C4-2B (cell line): ENCODE measurements around the gene PTK6.
A peak's percentile ranks its signal among the peaks of the same experiment; 100 is the strongest.

Experiments
- H3K27ac ChIP-seq: fragments of 450-650 bp; 2 replicates; pipeline ENCODE4 v1.5.1; 2017
- ZFX ChIP-seq: fragments of 450-650 bp; IDR thresholded peaks from 2 replicates; pipeline ENCODE4 v1.6.1; 2017
- TF ChIP-seq, protein P1 (sequence below): fragments of 450-650 bp; conservative IDR thresholded peaks from 2 replicates; pipeline ENCODE4 v1.5.1; 2017; ENCODE audit warnings: mild to moderate bottlenecking

PTK6 gene

DNA sequence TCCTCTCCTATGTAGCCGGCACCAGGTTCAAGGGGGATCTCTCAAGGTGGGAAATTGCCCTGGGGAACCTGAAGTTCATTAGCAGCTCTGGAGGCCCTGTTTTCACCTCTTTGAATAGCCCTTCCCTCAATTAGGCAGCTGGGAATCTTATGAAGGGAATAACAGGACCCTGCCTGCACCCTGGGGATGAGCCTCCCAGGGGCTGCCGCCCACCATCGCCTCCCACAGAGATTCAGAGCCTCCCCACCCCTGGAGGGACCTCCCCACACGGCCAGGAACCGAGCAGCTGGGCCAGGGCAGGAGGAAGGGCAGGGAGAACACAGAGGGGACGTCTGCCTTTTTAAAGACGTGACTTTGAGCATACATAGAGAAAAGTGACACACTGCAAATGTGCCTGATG, 33.7 kb downstream of the PTK6 start:
- no peak overlapping the region for H3K27ac ChIP-seq
- TF ChIP-seq ZFX: no peak
- TF ChIP-seq, protein P1, sequence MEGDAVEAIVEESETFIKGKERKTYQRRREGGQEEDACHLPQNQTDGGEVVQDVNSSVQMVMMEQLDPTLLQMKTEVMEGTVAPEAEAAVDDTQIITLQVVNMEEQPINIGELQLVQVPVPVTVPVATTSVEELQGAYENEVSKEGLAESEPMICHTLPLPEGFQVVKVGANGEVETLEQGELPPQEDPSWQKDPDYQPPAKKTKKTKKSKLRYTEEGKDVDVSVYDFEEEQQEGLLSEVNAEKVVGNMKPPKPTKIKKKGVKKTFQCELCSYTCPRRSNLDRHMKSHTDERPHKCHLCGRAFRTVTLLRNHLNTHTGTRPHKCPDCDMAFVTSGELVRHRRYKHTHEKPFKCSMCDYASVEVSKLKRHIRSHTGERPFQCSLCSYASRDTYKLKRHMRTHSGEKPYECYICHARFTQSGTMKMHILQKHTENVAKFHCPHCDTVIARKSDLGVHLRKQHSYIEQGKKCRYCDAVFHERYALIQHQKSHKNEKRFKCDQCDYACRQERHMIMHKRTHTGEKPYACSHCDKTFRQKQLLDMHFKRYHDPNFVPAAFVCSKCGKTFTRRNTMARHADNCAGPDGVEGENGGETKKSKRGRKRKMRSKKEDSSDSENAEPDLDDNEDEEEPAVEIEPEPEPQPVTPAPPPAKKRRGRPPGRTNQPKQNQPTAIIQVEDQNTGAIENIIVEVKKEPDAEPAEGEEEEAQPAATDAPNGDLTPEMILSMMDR: no peak

DNA sequence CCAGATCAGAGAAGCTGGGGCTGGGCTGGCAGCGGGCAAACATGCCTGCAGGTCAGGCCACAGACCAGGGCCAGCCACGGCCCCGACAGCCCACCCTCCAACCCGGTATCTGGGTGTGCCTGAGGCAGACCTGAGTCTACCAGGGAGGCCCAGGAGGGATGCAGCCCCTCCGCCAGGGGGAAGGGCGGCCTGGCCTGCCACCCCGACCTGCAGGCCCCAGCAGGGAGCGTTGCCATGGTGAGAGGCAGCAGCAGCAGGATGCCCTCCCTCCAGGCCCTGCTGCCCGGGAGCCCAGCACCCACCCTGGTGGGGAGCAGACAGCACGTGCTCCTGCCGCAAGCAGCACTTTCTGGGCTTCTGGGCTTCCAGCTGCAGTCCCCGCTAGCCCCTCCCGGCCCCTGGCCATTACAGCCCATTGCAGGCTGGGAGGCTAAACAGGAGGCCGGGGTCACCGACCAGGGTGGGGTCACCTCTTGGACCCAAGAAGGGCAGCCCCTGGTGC, 34.5 kb downstream of the PTK6 start:
- no peak overlapping the region for H3K27ac ChIP-seq
- TF ChIP-seq, protein P1: no peak
- no peak for TF ChIP-seq ZFX

DNA sequence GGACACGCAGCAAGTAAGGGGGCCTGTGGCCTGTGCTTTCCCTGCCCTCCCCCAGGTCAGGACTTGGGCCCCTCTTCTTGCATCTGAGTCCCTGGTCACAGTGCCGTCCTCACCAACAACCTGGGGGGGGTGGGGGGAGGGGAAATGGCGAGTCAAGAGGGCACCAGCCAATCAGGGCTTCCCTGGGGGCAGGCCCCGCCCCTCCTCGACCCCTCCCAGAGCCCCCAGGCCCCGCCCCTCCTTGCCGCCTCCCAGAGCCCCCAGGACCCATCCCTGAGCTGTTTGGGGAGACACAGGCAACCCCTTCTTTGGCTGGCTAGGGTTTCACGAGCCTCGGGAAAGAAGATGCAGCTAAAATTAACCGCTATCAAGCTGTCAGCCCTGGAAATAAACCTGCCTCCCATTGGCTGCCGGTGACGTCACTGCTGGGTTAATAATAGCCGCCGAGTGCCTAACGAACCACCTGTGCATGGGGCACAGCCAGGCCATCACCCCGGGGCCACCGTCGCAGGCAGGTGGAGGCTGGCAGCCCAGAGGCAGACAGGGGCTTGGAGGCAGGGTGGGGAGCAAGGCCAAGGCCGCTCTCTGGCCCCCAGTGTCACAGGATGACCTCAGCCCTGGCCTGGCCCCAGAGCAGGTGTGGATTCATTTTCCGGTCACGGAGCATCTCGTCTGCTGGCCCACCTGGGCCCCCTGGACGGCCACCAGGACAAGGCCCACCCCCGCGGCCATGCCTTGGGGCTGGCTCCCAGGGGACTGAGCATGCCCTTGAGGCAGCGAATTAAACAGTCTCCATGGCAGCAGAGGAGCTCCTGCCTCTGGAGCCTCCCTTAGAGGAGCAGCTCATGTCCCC, 35.1 kb downstream of the PTK6 start:
- H3K27ac ChIP-seq: no peak overlapping the region

DNA sequence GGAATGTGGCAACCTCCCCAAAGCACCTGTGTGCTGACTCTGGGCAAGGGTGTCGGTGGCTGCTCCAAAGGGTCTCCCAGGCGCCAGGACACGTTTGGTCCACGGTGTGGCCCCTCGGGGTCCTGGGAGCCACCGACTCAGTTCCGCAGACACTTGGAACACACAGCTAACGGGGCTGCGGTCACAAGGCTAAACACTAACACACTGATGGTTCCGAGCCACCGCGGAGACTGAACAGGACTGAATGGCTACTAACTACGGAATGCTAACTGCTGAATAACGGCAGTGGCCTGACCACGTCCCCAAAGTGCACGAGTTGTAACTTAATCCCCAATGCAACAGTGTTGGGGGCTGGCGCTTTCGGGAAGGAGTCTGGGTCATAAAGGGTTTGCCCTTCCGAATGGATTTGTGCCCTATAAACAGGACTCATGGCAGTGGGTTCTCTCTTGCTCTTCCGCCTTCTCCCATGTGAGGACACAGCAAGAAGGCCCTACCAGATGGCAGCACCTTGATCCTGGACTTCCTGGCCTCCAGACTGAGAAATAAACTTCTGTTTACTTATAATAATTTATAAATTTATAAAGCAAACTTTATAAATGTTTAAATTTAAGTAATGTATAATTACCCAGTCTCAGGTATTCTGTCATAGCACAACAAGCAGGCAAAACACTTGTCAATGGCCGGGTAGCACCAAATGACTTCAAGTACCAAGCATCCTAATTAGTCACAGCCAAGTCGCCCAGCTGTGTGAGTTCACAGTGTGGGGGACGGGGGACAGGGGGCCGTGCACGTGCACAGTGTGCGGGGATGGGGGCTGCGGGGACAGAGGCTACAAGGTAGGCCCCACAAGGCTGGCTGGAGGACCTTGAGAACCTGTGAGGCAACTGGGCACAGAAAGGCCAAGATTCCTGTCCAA, 36.0 kb downstream of the PTK6 start:
- H3K27ac ChIP-seq: no peak overlapping the region
- TF ChIP-seq, protein P1: no peak
- no peak for TF ChIP-seq ZFX

More for the DNA sequence above, 35.1 kb downstream of the PTK6 start:
- TF ChIP-seq, protein P1: no peak
- no peak for TF ChIP-seq ZFX

DNA sequence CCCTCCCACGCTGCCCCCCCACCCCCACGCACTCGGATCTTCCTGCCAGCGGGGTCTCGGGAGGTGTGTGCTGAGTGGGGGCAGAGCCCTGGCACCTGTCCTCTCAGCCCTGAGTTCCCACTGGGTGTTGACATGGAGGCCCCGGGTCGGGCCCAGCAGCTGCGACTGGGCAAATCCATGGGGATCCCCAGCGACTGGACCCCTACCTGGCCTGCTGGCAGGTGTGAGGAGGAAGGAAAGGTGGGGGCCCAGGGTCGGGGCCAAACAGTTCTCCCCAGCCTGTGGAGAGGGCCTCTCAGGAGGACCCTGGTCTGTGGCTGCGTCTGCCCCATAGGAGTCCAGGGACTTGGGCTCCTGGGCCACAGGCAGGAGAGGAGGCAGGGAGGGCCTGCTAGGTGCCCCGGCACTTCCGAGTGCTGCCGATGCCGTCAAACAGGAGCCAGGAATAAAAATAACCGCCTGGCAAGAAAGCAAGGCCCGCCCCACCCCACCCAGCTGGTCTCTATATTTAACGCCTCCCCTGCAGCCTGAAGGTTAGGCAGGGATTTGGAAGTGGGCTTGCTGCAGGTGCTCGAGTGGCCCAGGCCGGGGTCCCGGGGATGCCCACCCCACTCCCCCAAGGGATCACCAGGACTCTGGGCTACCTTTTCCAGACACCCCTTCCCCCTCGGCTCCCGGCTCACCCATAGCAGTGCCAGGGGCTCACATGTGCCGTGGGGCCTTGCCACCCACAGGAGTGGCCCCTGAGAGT, 36.9 kb downstream of the PTK6 start:
- no peak overlapping the region for H3K27ac ChIP-seq

DNA sequence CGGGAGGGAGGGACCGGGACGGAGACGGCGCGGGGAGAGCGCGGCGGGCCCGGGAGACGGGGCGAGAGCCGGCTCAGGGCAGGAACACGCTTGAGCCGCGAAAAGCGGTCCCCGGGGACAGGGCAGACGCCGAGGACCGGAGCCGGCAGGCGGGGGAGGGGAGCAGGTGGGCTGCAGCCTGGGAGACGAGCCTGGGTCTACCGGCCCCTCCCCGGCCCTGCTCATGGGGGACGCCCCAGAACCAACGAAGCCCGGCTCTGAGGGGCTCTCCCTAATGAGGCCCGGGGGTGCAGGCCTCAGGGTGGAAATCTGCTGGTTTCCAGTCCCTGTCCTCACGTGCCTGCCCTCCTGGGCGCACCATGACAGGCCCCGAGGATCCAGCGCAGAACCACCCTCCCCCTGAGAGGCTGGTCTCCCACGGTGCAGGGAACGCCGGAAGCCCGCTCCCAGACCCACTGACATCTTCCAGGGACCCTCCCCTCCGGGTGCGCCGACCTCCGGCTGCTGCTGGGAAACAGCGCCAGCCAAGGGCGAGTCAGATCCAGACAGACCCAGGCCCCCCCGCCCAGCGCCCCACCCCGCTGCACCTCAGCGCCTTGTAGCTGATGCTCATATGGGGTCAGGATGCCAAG, 37.7 kb downstream of the PTK6 start:
- peak overlapping the region; percentile 90 for H3K27ac ChIP-seq

More for the DNA sequence above, 36.9 kb downstream of the PTK6 start:
- TF ChIP-seq, protein P1: no peak
- no peak for TF ChIP-seq ZFX

More for the DNA sequence above, 37.7 kb downstream of the PTK6 start:
- TF ChIP-seq ZFX: no peak
- TF ChIP-seq, protein P1: no peak
